ENCODE data around the gene VPS16. TPM values are rescaled to one million over a fixed set of nuclear protein-coding genes. Genes with fewer than 3 reads are reported as not detected.
A peak's percentile ranks its signal among the peaks of the same experiment; 100 is the strongest.

The VPS16 gene
- total RNA-seq, 6 donors from 2014 or later = 22.6 to 53.4 (median 38.2) TPM

DNA sequence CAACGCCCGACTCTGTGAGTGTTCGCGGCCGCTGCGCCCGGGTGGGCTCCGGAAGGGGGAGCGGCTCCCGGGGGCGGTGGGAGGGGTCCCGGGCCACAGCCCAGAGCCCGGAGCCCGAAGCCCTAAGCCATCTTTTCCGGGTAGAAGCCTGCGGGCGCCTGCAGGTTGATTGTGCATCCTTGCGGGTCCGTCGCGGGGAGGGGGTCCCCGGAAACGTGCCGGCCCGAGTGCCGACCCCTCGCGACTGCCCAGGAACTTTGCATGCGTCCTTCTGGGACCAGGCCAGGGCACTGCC is 33.1 kb downstream of the VPS16 start:
- DNase-seq (peak in 1 of 2 donors; percentile 62), ATAC-seq (ENCODE audit: low FRiP score in 2 of 2) (no peak)
- WGBS, 2 donors = 0% methylated on average over 29 of the region's 29 CpGs; no CpG with 5 or more reads in 1 of the 2 donors
- TF ChIP-seq EP300 (IDR thresholded peaks at IDR 0.05) (no peak), POLR2A (IDR thresholded peaks at IDR 0.05) (no peak), POLR2AphosphoS5 (IDR thresholded peaks at IDR 0.05) (no peak)
- TF ChIP-seq, protein P1, sequence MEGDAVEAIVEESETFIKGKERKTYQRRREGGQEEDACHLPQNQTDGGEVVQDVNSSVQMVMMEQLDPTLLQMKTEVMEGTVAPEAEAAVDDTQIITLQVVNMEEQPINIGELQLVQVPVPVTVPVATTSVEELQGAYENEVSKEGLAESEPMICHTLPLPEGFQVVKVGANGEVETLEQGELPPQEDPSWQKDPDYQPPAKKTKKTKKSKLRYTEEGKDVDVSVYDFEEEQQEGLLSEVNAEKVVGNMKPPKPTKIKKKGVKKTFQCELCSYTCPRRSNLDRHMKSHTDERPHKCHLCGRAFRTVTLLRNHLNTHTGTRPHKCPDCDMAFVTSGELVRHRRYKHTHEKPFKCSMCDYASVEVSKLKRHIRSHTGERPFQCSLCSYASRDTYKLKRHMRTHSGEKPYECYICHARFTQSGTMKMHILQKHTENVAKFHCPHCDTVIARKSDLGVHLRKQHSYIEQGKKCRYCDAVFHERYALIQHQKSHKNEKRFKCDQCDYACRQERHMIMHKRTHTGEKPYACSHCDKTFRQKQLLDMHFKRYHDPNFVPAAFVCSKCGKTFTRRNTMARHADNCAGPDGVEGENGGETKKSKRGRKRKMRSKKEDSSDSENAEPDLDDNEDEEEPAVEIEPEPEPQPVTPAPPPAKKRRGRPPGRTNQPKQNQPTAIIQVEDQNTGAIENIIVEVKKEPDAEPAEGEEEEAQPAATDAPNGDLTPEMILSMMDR (IDR thresholded peaks at IDR 0.05) = no peak
- peaks cover 35 to 55% (median 43%) of the 10 kb centered on the region in 4 donors for H3K4me1 ChIP-seq
- peak overlapping the region; percentile 90 to 98 (median 96) for H3K4me3 ChIP-seq
- H3K9me3 ChIP-seq = no peaks in the 10 kb centered on the region
- peak overlapping the region; percentile 78 to 95 (median 85) for H3K27ac ChIP-seq
- H3K27me3 ChIP-seq = no peaks in the 10 kb centered on the region
- H3K36me3 ChIP-seq = no peaks in the 10 kb centered on the region

DNA sequence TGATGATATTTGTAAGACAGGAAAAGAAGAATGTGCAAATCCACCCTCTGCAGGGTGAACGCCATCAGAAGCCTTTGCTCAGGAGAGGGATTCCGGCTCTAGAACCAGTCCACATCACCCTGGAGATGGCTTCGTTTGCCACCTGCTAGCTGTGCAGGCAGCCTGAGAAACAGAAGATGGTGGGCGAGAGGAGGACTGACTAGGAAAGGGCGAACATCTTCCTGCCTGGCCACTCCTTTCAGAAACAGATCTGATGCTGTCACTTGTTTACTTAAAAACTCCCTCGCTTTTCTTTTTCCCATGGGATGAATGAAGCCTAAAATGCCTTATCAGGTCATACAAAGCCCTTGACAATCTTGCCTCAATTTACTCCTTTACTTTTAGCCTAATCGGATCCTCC is 33.9 kb downstream of the VPS16 start:
- Histone ChIP-seq H3K27me3 (no peaks in the 10 kb centered on the region), H3K36me3 (no peaks in the 10 kb centered on the region), H3K4me3 (peak overlapping the region; percentile 90 to 98 (median 96)), H3K9me3 (no peaks in the 10 kb centered on the region), H3K27ac (peak overlapping the region in 1 of 4 donors; percentile 95), H3K4me1 (peaks cover 35 to 60% (median 45%) of the 10 kb centered on the region in 4 donors)
- ATAC-seq (ENCODE audit: low FRiP score in 2 of 2) = no peak
- TF ChIP-seq POLR2A (IDR thresholded peaks at IDR 0.05) (no peak), POLR2AphosphoS5 (IDR thresholded peaks at IDR 0.05) (no peak), EP300 (IDR thresholded peaks at IDR 0.05) (no peak)
- TF ChIP-seq, protein P1 (IDR thresholded peaks at IDR 0.05) = no peak
- 29 to 39% methylated on average over 7 of the region's 7 CpGs for WGBS, 2 donors
- no peak for DNase-seq

DNA sequence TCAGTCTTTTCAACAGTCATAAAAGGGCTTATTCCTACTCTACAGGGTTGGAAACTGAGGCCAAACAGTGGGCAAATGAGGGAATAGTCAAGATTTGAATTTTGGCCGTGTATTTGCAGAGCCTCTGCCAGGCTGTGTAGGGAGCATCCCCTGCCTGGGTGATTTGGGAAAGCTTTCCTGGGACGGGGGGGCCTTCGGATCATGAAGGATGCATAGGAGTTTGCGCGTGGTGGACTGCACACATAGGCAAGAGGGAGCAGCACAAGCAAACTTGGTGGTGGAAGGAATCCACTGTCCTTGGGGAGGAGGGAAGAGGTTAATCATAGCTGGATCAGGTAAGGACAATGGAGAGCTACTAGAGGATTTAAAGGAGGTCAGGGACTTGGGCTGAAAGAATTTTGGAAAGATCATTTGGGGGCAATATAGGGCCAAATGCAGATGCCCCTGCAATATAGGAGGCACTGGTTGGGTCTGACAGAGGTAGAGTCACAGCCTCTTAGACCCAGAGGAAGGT is 35.2 kb downstream of the VPS16 start:
- 90 to 92% methylated on average over 5 of the region's 5 CpGs for WGBS, 2 donors
- Histone ChIP-seq H3K9me3 (no peaks in the 10 kb centered on the region), H3K27ac (no peak overlapping the region), H3K4me1 (peaks cover 32 to 54% (median 40%) of the 10 kb centered on the region in 4 donors), H3K36me3 (no peaks in the 10 kb centered on the region), H3K4me3 (no peak overlapping the region), H3K27me3 (no peaks in the 10 kb centered on the region)
- TF ChIP-seq EP300 (IDR thresholded peaks at IDR 0.05) (no peak), POLR2A (IDR thresholded peaks at IDR 0.05) (no peak), POLR2AphosphoS5 (IDR thresholded peaks at IDR 0.05) (no peak)
- TF ChIP-seq, protein P1 (IDR thresholded peaks at IDR 0.05) = no peak
- no peak for DNase-seq
- ATAC-seq (ENCODE audit: low FRiP score in 2 of 2) = no peak

DNA sequence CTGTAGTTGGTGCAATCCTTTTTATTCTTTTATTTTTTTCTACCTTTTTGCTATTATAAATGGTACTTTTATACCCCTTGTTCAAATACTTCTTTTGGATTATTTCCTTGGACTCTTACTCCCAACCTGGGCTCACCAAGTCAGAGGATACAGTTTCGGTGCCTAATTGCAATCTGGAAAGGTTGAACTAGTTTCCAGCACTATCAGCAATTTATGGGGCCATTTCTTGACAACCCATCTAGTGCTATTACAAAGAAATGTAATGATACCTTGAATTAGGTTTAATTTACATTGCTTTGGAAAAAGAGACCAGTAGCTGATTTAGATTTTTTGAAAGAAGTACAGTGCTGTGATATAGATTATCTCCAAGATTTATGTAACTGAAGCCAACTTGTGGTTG is 38.0 kb downstream of the VPS16 start:
- H3K4me1 ChIP-seq = peaks cover 17 to 31% (median 22%) of the 10 kb centered on the region in 4 donors
- no peaks in the 10 kb centered on the region for H3K9me3 ChIP-seq
- DNase-seq (no peak), ATAC-seq (ENCODE audit: low FRiP score in 2 of 2) (no peak)
- 96% methylated on average over 1 of the region's 1 CpG for WGBS, 2 donors
- no peak overlapping the region for H3K27ac ChIP-seq
- no peaks in the 10 kb centered on the region for H3K36me3 ChIP-seq
- H3K4me3 ChIP-seq = no peak overlapping the region
- TF ChIP-seq EP300 (IDR thresholded peaks at IDR 0.05) (no peak), POLR2AphosphoS5 (IDR thresholded peaks at IDR 0.05) (no peak), POLR2A (IDR thresholded peaks at IDR 0.05) (no peak)
- TF ChIP-seq, protein P1 (IDR thresholded peaks at IDR 0.05) = no peak
- H3K27me3 ChIP-seq = no peaks in the 10 kb centered on the region

DNA sequence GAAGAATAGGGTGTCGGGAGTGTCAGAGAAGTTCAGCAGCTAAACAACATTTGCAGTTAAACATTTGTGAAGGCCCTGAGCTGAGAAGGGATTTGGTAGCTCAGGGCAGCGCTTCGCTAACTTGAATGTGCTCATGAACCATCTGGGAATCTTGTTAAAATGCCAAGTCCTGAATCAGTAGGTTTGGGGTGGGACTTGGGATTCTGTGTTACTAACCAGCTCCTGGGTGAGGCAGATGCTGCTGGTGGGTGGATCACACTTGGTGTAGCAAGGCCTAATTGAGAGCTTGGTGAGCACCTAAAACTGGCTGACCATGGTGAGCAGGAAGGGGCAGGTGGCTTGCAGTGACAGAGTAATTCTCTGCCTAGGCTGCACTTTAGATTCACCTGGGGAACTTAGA is 38.6 kb downstream of the VPS16 start:
- Histone ChIP-seq H3K4me3 (no peak overlapping the region), H3K4me1 (peaks cover 20 to 33% (median 25%) of the 10 kb centered on the region in 4 donors), H3K36me3 (no peaks in the 10 kb centered on the region), H3K27ac (no peak overlapping the region), H3K27me3 (no peaks in the 10 kb centered on the region), H3K9me3 (no peaks in the 10 kb centered on the region)
- TF ChIP-seq POLR2AphosphoS5 (IDR thresholded peaks at IDR 0.05) = no peak
- TF ChIP-seq, protein P1 (IDR thresholded peaks at IDR 0.05) = no peak
- no peak for TF ChIP-seq EP300 (IDR thresholded peaks at IDR 0.05)
- TF ChIP-seq POLR2A (IDR thresholded peaks at IDR 0.05) = no peak
- DNase-seq = no peak
- ATAC-seq (ENCODE audit: low FRiP score in 2 of 2) = peak in 1 of 2 donors; percentile 89
- 81 to 90% methylated on average over 3 of the region's 3 CpGs for WGBS, 2 donors
